HepG2 (cell line): Measurements from ENCODE around the gene EPHA10. TPM values are rescaled to one million over a fixed set of nuclear protein-coding genes. Genes with fewer than 3 reads are reported as not detected.

Experiments used
- ATAC-seq: fragments of 200-7000 bp; cut with Tn5 transposase; 3 replicates; pipeline ENCODE4 v1.9.1; 2020; ENCODE audit warnings: mild to moderate bottlenecking, moderate library complexity
- BruUV-seq: library from RNA; stranded (reverse); fragments of 400-500 nt; replicated peaks from 2 replicates; lab custom pipeline; 2021; lab: Mats Ljungman, UMichigan
- CTCF ChIA-PET: fragments of 300-600 bp; formaldehyde crosslinking; extraction: SDS; loops from one replicate; lab custom pipeline; 2021; ENCODE audit warnings: low total read pairs, inconsistent platforms, low intra/inter-chr PET ratio; lab: Yijun Ruan, JAX
- POLR2A ChIA-PET: fragments of 350-600 bp; sonication (Branson Sonifier 250); formaldehyde crosslinking; loops from one replicate; lab custom pipeline; 2020; ENCODE audit warnings: antibody characterized with exemption, inconsistent platforms; lab: Yijun Ruan, JAX
- DNase-seq: peaks from one replicate; pipeline ENCODE4 v3.0.0-alpha.2; 2015; ENCODE audit warnings: low spot score
- FAIRE-seq: peaks from 3 replicates; lab custom pipeline; 2011; peaks lifted over from hg19 to GRCh38; lab: Jason Lieb, UNC
- H2AFZ ChIP-seq: one replicate; pipeline ENCODE4 v1.6.1; 2011; ENCODE audit warnings: low read length, inconsistent platforms
- H3K27ac ChIP-seq: fragments of 300-600 bp; 3 replicates; pipeline ENCODE4 v1.8.0; 2011; ENCODE audit warnings: mixed run types, mild to moderate bottlenecking, mixed read lengths, low read length, inconsistent platforms; ENCODE audit not compliant: insufficient read depth; ENCODE audit errors: extremely low read length
- H3K27me3 ChIP-seq, 2 experiments: fragments of 200-600 bp in 1 of 2; 2 replicates in 1 of 2; 3 replicates in 1 of 2; pipeline versions ENCODE4 v1.6.0 to v1.8.0; 2011; ENCODE audit warnings: low read length in 2 of 2, mild to moderate bottlenecking in 2 of 2, moderate library complexity in 2 of 2, inconsistent platforms in 1 of 2; ENCODE audit not compliant: insufficient read depth in 2 of 2, control insufficient read depth in 1 of 2
- H3K36me3 ChIP-seq, 2 experiments: fragments of 200-600 bp in 1 of 2; replicated peaks in 1 of 2; 2 replicates in 1 of 2; 3 replicates in 1 of 2; pipeline versions ENCODE4 v1.5.1 to v1.8.0; 2011; ENCODE audit warnings: low read length in 2 of 2, inconsistent platforms in 1 of 2; ENCODE audit not compliant: insufficient read depth in 2 of 2, control insufficient read depth in 1 of 2
- H3K4me1 ChIP-seq: 2 replicates; pipeline ENCODE4 v1.5.1; 2012; ENCODE audit warnings: low read length, inconsistent platforms; ENCODE audit not compliant: insufficient read depth
- H3K4me2 ChIP-seq: 2 replicates; pipeline ENCODE4 v1.6.0; 2011; ENCODE audit warnings: low read depth, low read length, inconsistent platforms
- H3K4me3 ChIP-seq, 3 experiments: fragments of 200-600 bp in 1 of 3; sonication (generic), shearing (Covaris generic) in 1 of 3; replicated peaks in 1 of 3; 2 replicates each; pipeline ENCODE4 v1.5.1; 2011 to 2016; ENCODE audit warnings: low read length in 3 of 3, inconsistent platforms in 2 of 3, low read depth in 2 of 3, mild to moderate bottlenecking in 2 of 3, control low read depth in 1 of 3, mixed read lengths in 1 of 3; ENCODE audit not compliant: insufficient read depth in 1 of 3
- H3K79me2 ChIP-seq: one replicate; pipeline ENCODE4 v1.6.1; 2011; ENCODE audit warnings: low read length, inconsistent platforms; ENCODE audit not compliant: insufficient read depth
- H3K9ac ChIP-seq: 2 replicates; pipeline ENCODE4 v1.6.0; 2011; ENCODE audit warnings: mild to moderate bottlenecking, low read depth, low read length, inconsistent platforms; ENCODE audit not compliant: insufficient read depth
- H3K9me3 ChIP-seq: 2 replicates; pipeline ENCODE4 v1.5.1; 2012; ENCODE audit warnings: mild to moderate bottlenecking, low read length
- H4K20me1 ChIP-seq: 2 replicates; pipeline ENCODE4 v1.6.0; 2011; ENCODE audit warnings: inconsistent platforms, mild to moderate bottlenecking, low read length, moderate library complexity; ENCODE audit not compliant: insufficient read depth
- CCAR2 ChIP-seq: fragments of 200-400 bp; formaldehyde crosslinking; optimal IDR thresholded peaks from 2 replicates; pipeline ENCODE3; 2018; ENCODE audit warnings: low read depth, mild to moderate bottlenecking, low read length, moderate library complexity
- ELF4 ChIP-seq: sonication (generic); formaldehyde crosslinking; IDR thresholded peaks from 2 replicates; pipeline ENCODE4 v1.5.0; 2020; ENCODE audit warnings: missing genetic modification reagents, mild to moderate bottlenecking, moderate library complexity, borderline replicate concordance
- JDP2 ChIP-seq: sonication (generic); formaldehyde crosslinking; IDR thresholded peaks from 2 replicates; pipeline ENCODE4 v1.8.1; 2022; ENCODE audit warnings: missing genetic modification reagents, borderline replicate concordance
- KDM6A ChIP-seq: IDR thresholded peaks from 2 replicates; pipeline ENCODE4 v1.6.1; 2016; ENCODE audit warnings: low read depth
- MBNL3 ChIP-seq: fragments of 250-450 bp; sonication (Bioruptor Pico); conservative IDR thresholded peaks from 2 replicates; pipeline ENCODE4 v1.8.0; 2022; ENCODE audit warnings: mild to moderate bottlenecking, inconsistent platforms
- MIER3 ChIP-seq: IDR thresholded peaks from 2 replicates; pipeline ENCODE4 v1.6.1; 2016; ENCODE audit warnings: missing compliant biosample characterization, borderline replicate concordance
- MIXL1 ChIP-seq: IDR thresholded peaks from 2 replicates; pipeline ENCODE4 v1.6.1; 2016
- NRL ChIP-seq: sonication (generic); formaldehyde crosslinking; IDR thresholded peaks from 2 replicates; pipeline ENCODE4 v1.5.0; 2020; ENCODE audit warnings: missing genetic modification reagents, mild to moderate bottlenecking, moderate library complexity, borderline replicate concordance
- SP2 ChIP-seq: sonication (generic); formaldehyde crosslinking; IDR thresholded peaks from 2 replicates; pipeline ENCODE4 v1.5.1; 2020; ENCODE audit warnings: mild to moderate bottlenecking, missing genetic modification reagents
- STAG1 ChIP-seq: sonication (generic); formaldehyde crosslinking; IDR thresholded peaks from 2 replicates; pipeline ENCODE4 v1.4.0; 2020; ENCODE audit warnings: missing genetic modification reagents
- ZMYM2 ChIP-seq: sonication (generic); formaldehyde crosslinking; IDR thresholded peaks from 2 replicates; pipeline ENCODE4 v1.8.0; 2022; ENCODE audit warnings: mild to moderate bottlenecking, missing genetic modification reagents
- ZNF138 ChIP-seq: sonication (generic); formaldehyde crosslinking; IDR thresholded peaks from 2 replicates; pipeline ENCODE4 v1.5.0; 2020; ENCODE audit warnings: mild to moderate bottlenecking, low read depth, missing genetic modification reagents
- ZNF34 ChIP-seq: sonication (generic); formaldehyde crosslinking; IDR thresholded peaks from 2 replicates; pipeline ENCODE4 v1.4.0; 2020; ENCODE audit warnings: mild to moderate bottlenecking, missing genetic modification reagents, borderline replicate concordance
- ZNF468 ChIP-seq: sonication (generic); formaldehyde crosslinking; IDR thresholded peaks from 2 replicates; pipeline ENCODE4 v1.8.0; 2022; ENCODE audit warnings: mild to moderate bottlenecking, moderate library complexity, missing genetic modification reagents
- ZNF563 ChIP-seq: sonication (generic); formaldehyde crosslinking; IDR thresholded peaks from 2 replicates; pipeline ENCODE4 v1.8.0; 2022; ENCODE audit warnings: mild to moderate bottlenecking, moderate library complexity, missing genetic modification reagents
- ZNF580 ChIP-seq: IDR thresholded peaks from 2 replicates; pipeline ENCODE4 v1.6.1; 2016; ENCODE audit warnings: low read depth, borderline replicate concordance
- ZNF652 ChIP-seq: IDR thresholded peaks from 2 replicates; pipeline ENCODE4 v1.6.1; 2016; ENCODE audit warnings: low read depth, borderline replicate concordance
- ZNF740 ChIP-seq: sonication (generic); formaldehyde crosslinking; IDR thresholded peaks from 2 replicates; pipeline ENCODE4 v1.4.0; 2020; ENCODE audit warnings: missing genetic modification reagents
- WGBS: methylation state at CpG from one replicate; pipeline ENCODE4 v1.1.6; 2017; ENCODE audit warnings: low lambda C conversion rate; 5-methylcytosine and 5-hydroxymethylcytosine counted together
- in situ Hi-C: cut with HindIII; loops from 2 replicates; pipeline ENCODE4 v1.10.0; 2017; ENCODE audit warnings: low pct_unique_long_range_greater_than_20kb; ENCODE audit not compliant: extremely low pct_ligation_motif_present
- intact Hi-C: fragments of 100-400 bp; cut with micrococcal nuclease; formaldehyde crosslinking; loops from one replicate; pipeline ENCODE4 v1.10.0; 2022; ENCODE audit not compliant: unreplicated experiment
- polyA plus RNA-seq, 8 experiments: library from polyadenylated mRNA; depleted of rRNA in 3 of 8; stranded (reverse) in 7 of 8; unstranded in 1 of 8; fragments of >200 nt; fragmentation: Illumina TruSeq in 4 of 8; extraction: Trizol in 4 of 8; gene quantifications; 2 replicates each; pipeline versions ENCODE4 v1.2.1 to v1.2.3, GENCODE V29; 2011 to 2016; ENCODE audit warnings: low read depth in 4 of 8, missing spikeins in 1 of 8, mixed read lengths in 1 of 8; ENCODE audit not compliant: insufficient read depth in 1 of 8
- total RNA-seq, 5 experiments: library from RNA; depleted of rRNA; stranded (reverse); fragments of >200 nt; fragmentation: Illumina TruSeq; extraction: Trizol; gene quantifications; 2 replicates each; pipeline ENCODE4 v1.2.3, GENCODE V29; 2016; ENCODE audit warnings: low read depth in 1 of 5
- TF ChIP-seq, protein P1 (sequence below): sonication (generic); formaldehyde crosslinking; IDR thresholded peaks from 2 replicates; pipeline ENCODE4 v1.4.0; 2020; ENCODE audit warnings: mild to moderate bottlenecking, missing genetic modification reagents
- TF ChIP-seq, protein P2 (sequence below): sonication (generic); formaldehyde crosslinking; IDR thresholded peaks from 2 replicates; pipeline ENCODE4 v1.4.0; 2020; ENCODE audit warnings: missing genetic modification reagents

Gene EPHA10
- total and polyA plus RNA-seq, 2 of the 13 experiments (the other 11 are each of a cell fraction or from before 2014, with no cell fraction given), result 0.11 to 0.58 TPM

DNA sequence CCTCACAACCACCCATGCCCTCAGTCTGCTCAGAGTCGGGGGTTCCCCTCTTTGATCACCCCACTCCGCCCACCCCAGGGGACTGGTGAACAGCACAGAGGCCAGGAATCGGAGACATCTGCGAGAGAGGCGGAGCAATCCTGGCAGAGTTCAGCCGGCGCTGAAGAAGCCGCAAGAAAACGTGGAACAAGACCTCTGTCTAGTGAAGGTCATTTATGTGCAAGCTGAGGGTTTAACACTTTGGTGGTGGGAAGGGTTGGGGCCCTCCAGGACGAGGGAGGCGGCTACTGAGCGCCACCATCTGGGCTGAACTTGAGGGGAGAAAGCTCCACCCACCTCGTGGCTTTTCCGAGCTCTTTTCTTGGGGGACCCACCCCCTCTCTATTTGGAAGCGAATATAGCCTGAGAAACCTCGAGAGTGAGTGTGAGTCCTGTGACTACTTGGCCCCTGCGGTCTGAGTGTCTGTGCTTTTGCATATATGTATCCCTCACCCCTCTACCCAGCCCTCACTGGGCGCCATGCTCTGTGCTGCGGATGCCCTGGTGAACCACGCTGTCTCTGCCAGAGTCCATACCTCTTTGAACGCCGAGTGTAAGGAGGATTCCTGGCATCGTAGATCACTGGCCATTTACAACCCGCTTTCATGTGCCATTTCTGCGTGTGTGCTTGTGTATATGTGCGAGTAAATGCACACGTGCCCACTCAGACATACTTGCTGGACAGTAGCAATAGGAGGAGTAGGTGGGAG lies 1.2 kb upstream of the EPHA10 start:
- intact Hi-C loops, result no loop called here
- POLR2A ChIA-PET, result interaction anchor here (1.6 kb wide), 1 partner anchor 76 kb away, joined by 5 read pairs; a partner anchor contains a TSS
- no peak for DNase-seq
- TF ChIP-seq ZNF138 (CRISPR knock-in tag), result no peak
- TF ChIP-seq MIER3 (CRISPR knock-in tag), result no peak
- TF ChIP-seq ZNF563 (CRISPR knock-in tag), result no peak
- no peak for TF ChIP-seq MIXL1 (CRISPR knock-in tag)
- no peak for TF ChIP-seq ZMYM2 (CRISPR knock-in tag)
- no peak for TF ChIP-seq ZNF468 (CRISPR knock-in tag)
- peak; percentile 64 for TF ChIP-seq ZNF652 (CRISPR knock-in tag)
- no peak for TF ChIP-seq ZNF34 (CRISPR knock-in tag)
- TF ChIP-seq JDP2 (CRISPR knock-in tag), result no peak
- TF ChIP-seq ELF4 (CRISPR knock-in tag), result no peak
- no peak for TF ChIP-seq ZNF740 (CRISPR knock-in tag)
- TF ChIP-seq ZNF580 (CRISPR knock-in tag), result no peak
- TF ChIP-seq, protein P1, sequence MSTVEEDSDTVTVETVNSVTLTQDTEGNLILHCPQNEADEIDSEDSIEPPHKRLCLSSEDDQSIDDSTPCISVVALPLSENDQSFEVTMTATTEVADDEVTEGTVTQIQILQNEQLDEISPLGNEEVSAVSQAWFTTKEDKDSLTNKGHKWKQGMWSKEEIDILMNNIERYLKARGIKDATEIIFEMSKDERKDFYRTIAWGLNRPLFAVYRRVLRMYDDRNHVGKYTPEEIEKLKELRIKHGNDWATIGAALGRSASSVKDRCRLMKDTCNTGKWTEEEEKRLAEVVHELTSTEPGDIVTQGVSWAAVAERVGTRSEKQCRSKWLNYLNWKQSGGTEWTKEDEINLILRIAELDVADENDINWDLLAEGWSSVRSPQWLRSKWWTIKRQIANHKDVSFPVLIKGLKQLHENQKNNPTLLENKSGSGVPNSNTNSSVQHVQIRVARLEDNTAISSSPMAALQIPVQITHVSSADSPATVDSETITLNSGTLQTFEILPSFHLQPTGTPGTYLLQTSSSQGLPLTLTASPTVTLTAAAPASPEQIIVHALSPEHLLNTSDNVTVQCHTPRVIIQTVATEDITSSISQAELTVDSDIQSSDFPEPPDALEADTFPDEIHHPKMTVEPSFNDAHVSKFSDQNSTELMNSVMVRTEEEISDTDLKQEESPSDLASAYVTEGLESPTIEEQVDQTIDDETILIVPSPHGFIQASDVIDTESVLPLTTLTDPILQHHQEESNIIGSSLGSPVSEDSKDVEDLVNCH (CRISPR knock-in tag), result no peak
- no peak for TF ChIP-seq CCAR2
- TF ChIP-seq, protein P2, sequence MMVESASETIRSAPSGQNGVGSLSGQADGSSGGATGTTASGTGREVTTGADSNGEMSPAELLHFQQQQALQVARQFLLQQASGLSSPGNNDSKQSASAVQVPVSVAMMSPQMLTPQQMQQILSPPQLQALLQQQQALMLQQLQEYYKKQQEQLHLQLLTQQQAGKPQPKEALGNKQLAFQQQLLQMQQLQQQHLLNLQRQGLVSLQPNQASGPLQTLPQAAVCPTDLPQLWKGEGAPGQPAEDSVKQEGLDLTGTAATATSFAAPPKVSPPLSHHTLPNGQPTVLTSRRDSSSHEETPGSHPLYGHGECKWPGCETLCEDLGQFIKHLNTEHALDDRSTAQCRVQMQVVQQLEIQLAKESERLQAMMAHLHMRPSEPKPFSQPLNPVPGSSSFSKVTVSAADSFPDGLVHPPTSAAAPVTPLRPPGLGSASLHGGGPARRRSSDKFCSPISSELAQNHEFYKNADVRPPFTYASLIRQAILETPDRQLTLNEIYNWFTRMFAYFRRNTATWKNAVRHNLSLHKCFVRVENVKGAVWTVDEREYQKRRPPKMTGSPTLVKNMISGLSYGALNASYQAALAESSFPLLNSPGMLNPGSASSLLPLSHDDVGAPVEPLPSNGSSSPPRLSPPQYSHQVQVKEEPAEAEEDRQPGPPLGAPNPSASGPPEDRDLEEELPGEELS, result no peak
- peak; percentile 57 for TF ChIP-seq STAG1 (CRISPR knock-in tag)
- no peak for TF ChIP-seq KDM6A
- no peak for TF ChIP-seq MBNL3 (CRISPR knock-in tag)
- no peak for TF ChIP-seq NRL
- no peak for TF ChIP-seq SP2

More for the DNA sequence above, 1.2 kb upstream of the EPHA10 start:
- Histone ChIP-seq H3K27me3 (peaks cover 0 to 42% of the 10 kb centered on the region in 2 experiments; a peak in 4 of 5 replicates), H3K4me1 (peaks cover 6% of the 10 kb centered on the region; the same call in 1 of the 2 replicates), H3K9ac (no peak overlapping the region), H3K79me2 (no peaks in the 10 kb centered on the region), H4K20me1 (no peaks in the 10 kb centered on the region), H2AFZ (no peak overlapping the region), H3K4me3 (peak overlapping the region in 1 of 3 experiments; percentile 2; a peak in 1 of 6 replicates), H3K36me3 (no peaks in the 10 kb centered on the region), H3K27ac (no peak overlapping the region), H3K9me3 (no peaks in the 10 kb centered on the region), H3K4me2 (peak overlapping the region; percentile 45)
- no TSS peak for BruUV-seq
- CTCF ChIA-PET, result no interaction called here
- FAIRE-seq, result no peak
- in situ Hi-C loops, result no loop called here
- ATAC-seq, result peak; percentile 35
- WGBS, result 14% methylated on average over 19 of the region's 27 CpGs
